IPS-20b (cell line): ENCODE results near the gene OR2T8.

Experiments used
- H3K27ac ChIP-seq: one replicate; pipeline ENCODE4 v1.5.1; 2013; ENCODE audit warnings: low read length
- H3K27me3 ChIP-seq: 2 replicates; pipeline ENCODE4 v1.6.1; 2013; ENCODE audit warnings: mild to moderate bottlenecking, low read length, inconsistent platforms; ENCODE audit not compliant: insufficient read depth
- H3K36me3 ChIP-seq: 2 replicates; pipeline ENCODE4 v1.6.1; 2013; ENCODE audit warnings: low read depth, mild to moderate bottlenecking, inconsistent platforms, low read length, moderate library complexity; ENCODE audit not compliant: insufficient read depth
- H3K4me1 ChIP-seq: 2 replicates; pipeline ENCODE4 v1.6.1; 2013; ENCODE audit warnings: mild to moderate bottlenecking, control low read depth, inconsistent platforms, low read length, moderate library complexity; ENCODE audit not compliant: insufficient read depth
- H3K4me3 ChIP-seq: 2 replicates; pipeline ENCODE4 v1.5.1; 2013; ENCODE audit warnings: mild to moderate bottlenecking, low read length, inconsistent platforms
- H3K9ac ChIP-seq: 2 replicates; pipeline ENCODE4 v1.6.1; 2013; ENCODE audit warnings: low read depth, mild to moderate bottlenecking, inconsistent platforms, low read length, moderate library complexity
- H3K9me3 ChIP-seq: 2 replicates; pipeline ENCODE4 v1.6.1; 2013; ENCODE audit warnings: mild to moderate bottlenecking, low read depth, low read length, inconsistent platforms; ENCODE audit not compliant: insufficient read depth

The OR2T8 gene, protein sequence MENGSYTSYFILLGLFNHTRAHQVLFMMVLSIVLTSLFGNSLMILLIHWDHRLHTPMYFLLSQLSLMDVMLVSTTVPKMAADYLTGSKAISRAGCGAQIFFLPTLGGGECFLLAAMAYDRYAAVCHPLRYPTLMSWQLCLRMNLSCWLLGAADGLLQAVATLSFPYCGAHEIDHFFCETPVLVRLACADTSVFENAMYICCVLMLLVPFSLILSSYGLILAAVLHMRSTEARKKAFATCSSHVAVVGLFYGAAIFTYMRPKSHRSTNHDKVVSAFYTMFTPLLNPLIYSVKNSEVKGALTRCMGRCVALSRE

DNA sequence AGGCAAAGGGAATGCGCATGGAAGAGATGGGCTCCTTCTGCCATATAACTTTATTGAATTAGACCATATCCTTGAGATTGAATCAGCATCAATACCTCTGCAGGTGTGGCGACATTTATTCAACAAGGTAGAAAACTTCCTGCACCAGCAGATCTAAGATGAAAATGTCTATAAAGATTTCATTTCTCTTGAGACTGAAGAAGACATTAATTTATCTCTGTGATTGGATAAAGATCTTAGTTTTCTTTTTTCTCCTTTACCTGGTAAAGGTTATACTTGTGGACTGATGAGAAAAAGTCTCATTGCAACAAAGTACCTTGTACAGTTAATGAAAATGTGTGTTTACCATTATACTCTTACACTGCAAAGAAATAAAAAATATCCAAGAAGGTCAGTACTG is at the start of gene OR2T8:
TSS of gene OR2T8 (plus strand) at position 301 of the 400 bp plus-strand sequence. CDS start 766 bp downstream, outside the sequence.
- Histone ChIP-seq H3K9me3 (peaks cover 82% of the 10 kb centered on the region), H3K4me1 (no peaks in the 10 kb centered on the region), H3K27me3 (no peaks in the 10 kb centered on the region)

DNA sequence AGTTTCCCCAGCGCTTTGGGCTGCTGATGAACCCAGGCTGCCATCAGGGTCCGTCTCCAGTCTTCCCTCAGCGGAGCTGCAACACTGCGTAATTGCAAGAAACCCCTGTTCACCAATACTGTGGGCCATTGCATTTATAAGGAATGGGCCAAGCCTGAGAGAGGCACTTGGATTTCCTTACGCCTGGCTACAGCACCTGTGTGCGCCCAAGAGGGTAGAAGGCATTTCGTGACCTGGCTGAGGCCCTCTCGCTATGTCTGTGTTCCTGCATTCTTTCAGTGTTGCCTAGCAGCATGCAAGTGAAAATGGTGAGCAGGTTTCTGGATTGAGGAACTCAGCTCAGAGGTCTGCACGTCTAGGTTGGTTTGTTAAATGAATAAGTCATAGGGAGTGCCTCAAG is 36.7 kb upstream of the OR2T8 start:
- H3K27ac ChIP-seq: no peak overlapping the region
- H3K9ac ChIP-seq: no peak overlapping the region
- peaks cover 30% of the 10 kb centered on the region for H3K9me3 ChIP-seq

More for the DNA sequence above, at the start of gene OR2T8:
- H3K4me3 ChIP-seq: no peak within 1 kb of the TSS
- no peak within 1 kb of the TSS for H3K9ac ChIP-seq
- no peaks in the 10 kb centered on the region for H3K36me3 ChIP-seq
- no peak within 1 kb of the TSS for H3K27ac ChIP-seq

DNA sequence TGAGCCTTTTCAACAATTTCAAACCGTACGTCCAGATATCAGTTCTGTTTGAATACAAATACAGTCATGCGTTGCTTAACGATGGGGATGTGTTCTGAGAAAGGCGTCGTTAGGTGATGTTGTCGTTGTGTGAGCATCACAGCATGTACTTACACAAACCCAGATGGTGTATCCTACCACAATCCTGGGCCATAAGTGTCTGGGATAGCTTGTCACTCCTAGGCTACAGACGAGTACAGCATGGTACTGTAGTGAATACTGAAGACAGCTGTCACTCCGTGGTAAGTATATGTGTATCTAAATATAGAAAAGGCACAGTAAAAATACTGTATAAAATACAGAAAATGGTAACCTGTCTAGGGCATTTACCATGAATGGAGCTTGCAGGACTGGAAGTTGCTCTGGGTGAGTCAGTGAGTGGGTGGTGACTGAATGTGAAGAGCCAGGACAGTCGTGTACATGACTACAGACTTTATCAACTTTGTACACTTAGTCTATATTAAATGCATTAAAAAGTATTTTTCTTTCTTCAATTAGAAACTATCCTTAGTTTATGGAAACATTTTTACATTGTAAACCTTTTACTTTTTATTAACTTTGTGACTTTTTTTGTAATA is 35.1 kb upstream of the OR2T8 start:
- Histone ChIP-seq H3K9me3 (peaks cover 25% of the 10 kb centered on the region), H3K4me1 (no peaks in the 10 kb centered on the region), H3K9ac (no peak overlapping the region), H3K27ac (no peak overlapping the region), H3K4me3 (no peak overlapping the region), H3K27me3 (no peaks in the 10 kb centered on the region), H3K36me3 (no peaks in the 10 kb centered on the region)

More for the DNA sequence above, 36.7 kb upstream of the OR2T8 start:
- Histone ChIP-seq H3K4me3 (no peak overlapping the region), H3K27me3 (no peaks in the 10 kb centered on the region), H3K4me1 (no peaks in the 10 kb centered on the region), H3K36me3 (no peaks in the 10 kb centered on the region)

DNA sequence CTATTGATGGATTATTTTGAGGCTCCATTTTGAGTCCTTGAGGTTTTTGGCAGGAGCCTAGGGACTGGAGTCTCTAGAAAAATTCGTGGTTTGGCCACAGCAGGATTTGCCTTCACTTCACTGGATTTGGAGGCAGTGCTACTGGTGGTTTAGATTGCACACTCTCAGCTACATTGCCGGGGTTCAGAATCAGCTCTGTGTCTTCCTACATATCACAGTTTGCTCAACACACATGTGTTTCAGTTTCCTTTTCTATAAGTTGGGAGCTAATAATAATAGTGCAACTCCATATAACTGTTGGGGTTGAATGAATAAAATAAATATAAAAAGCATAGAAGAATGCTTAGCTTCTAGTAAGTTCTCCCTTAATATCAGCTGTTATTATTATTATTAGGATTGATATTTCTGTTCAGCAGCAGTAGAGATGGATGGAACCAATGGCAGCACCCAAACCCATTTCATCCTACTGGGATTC is 24.9 kb upstream of the OR2T8 start, which contains the start of gene OR2W3:
TSS of gene OR2W3 (plus strand) at position 425 of the 475 bp plus-strand sequence. CDS start at position 425, 0 bp downstream.
- no peaks in the 10 kb centered on the region for H3K4me1 ChIP-seq
- H3K4me3 ChIP-seq: no peak within 1 kb of the TSS
- H3K27ac ChIP-seq: no peak within 1 kb of the TSS
- H3K27me3 ChIP-seq: no peaks in the 10 kb centered on the region
- H3K9me3 ChIP-seq: peaks cover 36% of the 10 kb centered on the region
- no peaks in the 10 kb centered on the region for H3K36me3 ChIP-seq
- no peak within 1 kb of the TSS for H3K9ac ChIP-seq

DNA sequence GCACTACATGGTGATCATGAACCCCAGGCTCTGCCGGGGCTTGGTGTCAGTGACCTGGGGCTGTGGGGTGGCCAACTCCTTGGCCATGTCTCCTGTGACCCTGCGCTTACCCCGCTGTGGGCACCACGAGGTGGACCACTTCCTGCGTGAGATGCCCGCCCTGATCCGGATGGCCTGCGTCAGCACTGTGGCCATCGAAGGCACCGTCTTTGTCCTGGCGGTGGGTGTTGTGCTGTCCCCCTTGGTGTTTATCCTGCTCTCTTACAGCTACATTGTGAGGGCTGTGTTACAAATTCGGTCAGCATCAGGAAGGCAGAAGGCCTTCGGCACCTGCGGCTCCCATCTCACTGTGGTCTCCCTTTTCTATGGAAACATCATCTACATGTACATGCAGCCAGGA is 24.1 kb upstream of the OR2T8 start:
- Histone ChIP-seq H3K9me3 (peaks cover 38% of the 10 kb centered on the region), H3K9ac (no peak overlapping the region), H3K27ac (no peak overlapping the region), H3K27me3 (no peaks in the 10 kb centered on the region), H3K4me3 (no peak overlapping the region), H3K4me1 (no peaks in the 10 kb centered on the region), H3K36me3 (no peaks in the 10 kb centered on the region)

DNA sequence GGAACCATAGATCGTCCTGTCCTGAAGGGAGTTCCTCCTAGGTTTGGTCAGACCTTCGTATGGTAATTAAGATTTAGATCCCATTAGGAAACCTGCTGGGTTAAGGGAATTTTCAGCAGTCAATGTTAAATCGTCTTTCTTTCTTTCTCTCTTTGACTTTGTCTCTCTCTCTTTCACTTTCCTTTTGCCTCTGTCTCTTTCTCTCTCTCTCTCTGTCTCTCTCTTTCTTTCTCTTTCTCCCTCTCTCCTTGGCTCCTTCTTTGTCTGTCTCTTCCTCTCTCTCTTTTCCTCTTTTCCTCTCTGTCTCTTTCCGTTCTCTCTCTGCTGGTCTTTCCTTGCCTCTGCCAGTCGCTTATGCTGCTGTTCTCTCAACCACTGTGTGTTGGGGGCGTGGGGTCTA is 15.9 kb upstream of the OR2T8 start:
- Histone ChIP-seq H3K4me1 (no peaks in the 10 kb centered on the region), H3K9ac (no peak overlapping the region), H3K27ac (no peak overlapping the region)

DNA sequence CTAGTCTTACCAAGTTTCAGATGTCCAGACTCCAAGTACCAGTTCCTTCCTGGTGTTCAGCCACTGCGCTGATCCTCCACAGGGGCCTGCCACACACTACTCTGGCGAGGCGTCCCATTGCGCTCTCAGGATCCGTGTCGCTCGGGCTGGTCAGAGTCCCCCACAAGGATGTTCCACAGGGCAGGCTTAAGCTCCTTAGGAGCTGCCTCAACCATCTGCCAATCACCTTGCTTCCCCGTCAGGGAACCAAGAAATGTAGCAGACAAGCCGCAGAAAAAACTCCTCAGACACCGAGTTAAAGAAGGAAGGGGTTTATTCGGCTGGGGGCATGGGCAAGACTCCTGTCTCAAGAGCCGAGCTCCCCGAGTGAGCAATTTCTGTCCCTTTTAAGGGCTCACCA is 14.9 kb upstream of the OR2T8 start:
- Histone ChIP-seq H3K9me3 (peaks cover 39% of the 10 kb centered on the region), H3K36me3 (no peaks in the 10 kb centered on the region), H3K27me3 (no peaks in the 10 kb centered on the region), H3K27ac (no peak overlapping the region), H3K4me1 (no peaks in the 10 kb centered on the region), H3K9ac (no peak overlapping the region), H3K4me3 (no peak overlapping the region)

More for the DNA sequence above, 15.9 kb upstream of the OR2T8 start:
- no peaks in the 10 kb centered on the region for H3K36me3 ChIP-seq
- H3K9me3 ChIP-seq: peaks cover 40% of the 10 kb centered on the region
- no peaks in the 10 kb centered on the region for H3K27me3 ChIP-seq
- H3K4me3 ChIP-seq: no peak overlapping the region

DNA sequence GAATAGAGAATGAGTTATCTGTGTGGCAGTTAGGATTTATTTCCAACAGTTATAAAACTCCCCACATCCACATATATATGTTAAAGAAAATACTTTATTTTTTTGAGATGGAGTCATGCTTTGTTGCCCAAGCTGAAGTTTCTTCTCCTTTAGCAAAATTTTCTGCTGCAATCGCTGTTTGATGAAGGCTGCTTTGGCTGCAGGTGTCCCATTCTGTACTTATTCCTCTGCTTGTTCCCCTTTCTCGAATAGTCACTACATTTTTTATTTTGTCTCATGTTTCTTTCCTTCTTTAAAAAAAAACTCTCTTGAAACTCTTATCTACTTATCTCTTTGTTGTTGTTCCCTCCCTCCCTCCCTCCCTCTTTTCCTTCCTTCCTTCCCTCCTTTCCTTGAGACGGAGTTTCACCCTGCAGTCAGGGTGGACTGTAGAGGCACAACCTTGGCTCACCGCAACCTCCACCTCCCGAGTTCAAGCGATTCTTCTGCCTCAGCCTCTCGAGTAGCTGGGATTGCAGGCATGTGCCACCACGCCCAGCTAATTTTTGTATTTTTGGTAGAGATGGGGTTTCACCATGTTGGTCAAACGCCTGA is 14.0 kb upstream of the OR2T8 start:
- no peak overlapping the region for H3K4me3 ChIP-seq
- H3K9me3 ChIP-seq: peaks cover 46% of the 10 kb centered on the region
- no peaks in the 10 kb centered on the region for H3K4me1 ChIP-seq
- H3K9ac ChIP-seq: no peak overlapping the region
- no peaks in the 10 kb centered on the region for H3K27me3 ChIP-seq
- no peak overlapping the region for H3K27ac ChIP-seq
- no peaks in the 10 kb centered on the region for H3K36me3 ChIP-seq

DNA sequence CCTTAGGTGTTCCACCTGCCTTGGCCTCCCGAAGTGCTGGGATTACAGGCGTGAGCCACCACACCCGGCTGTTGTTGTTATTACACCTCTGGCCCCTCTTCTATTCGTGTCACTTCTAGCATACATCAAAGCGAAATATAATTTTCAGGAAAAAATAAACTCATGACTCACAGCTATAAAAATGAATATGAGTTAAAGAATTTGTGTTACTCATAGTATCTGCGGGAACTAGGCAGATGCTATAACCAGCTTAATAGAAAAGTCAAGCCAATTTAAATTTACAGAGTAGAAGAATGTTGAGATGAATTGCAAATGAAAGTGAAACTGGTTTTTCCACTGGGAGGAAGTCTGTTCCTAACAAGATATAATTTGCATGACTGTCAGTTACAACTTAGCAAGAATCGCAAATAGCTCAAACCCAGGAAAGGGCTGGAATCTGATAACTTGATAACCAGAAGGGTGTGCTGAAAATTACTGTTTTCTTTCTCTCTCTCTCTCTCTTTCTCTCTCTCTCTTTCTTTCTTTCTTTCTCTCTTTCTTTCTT is 13.5 kb upstream of the OR2T8 start:
- Histone ChIP-seq H3K4me1 (no peaks in the 10 kb centered on the region), H3K27me3 (no peaks in the 10 kb centered on the region), H3K9ac (no peak overlapping the region), H3K36me3 (no peaks in the 10 kb centered on the region), H3K4me3 (no peak overlapping the region), H3K27ac (no peak overlapping the region), H3K9me3 (peaks cover 48% of the 10 kb centered on the region)

DNA sequence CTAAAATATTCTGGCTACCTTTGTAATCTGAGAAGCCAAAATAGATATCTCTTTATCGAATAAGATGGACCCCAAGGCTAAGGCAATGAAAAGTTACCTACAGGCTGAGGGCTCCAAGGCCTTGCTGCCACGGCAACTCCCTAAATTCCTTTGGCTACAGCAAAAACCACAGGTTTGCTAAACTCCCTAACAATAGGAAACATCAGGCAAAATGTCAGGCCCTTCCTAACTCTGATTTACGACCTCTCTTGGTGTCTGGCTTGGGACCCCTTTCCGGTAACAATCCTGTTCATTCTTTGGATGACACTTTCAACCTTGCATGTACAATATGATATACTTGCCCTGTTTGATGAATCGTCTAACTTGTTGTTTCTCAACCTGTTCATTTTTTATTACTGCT is 11.3 kb upstream of the OR2T8 start:
- H3K4me1 ChIP-seq: no peaks in the 10 kb centered on the region
- H3K9me3 ChIP-seq: peaks cover 65% of the 10 kb centered on the region
- no peak overlapping the region for H3K27ac ChIP-seq

DNA sequence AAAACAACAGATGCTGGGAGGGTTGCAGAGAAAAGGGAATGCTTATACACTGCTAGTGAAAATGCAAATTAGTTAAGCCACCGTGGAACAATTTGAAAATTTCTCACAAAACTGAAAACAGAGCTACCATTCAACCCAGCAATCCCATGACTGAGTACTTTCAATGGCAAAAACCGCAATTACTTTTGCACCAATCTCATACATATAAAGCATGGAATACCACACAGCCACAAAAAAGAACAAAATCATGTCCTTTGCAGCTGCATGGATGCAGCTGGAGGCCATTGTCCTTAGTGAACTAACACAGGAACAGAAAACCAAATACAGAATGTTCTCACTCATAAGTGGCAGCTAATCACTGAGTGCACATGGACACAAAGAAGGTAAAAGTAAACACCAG is 6.3 kb upstream of the OR2T8 start:
- no peak overlapping the region for H3K27ac ChIP-seq
- H3K36me3 ChIP-seq: no peaks in the 10 kb centered on the region
- no peak overlapping the region for H3K4me3 ChIP-seq
- no peaks in the 10 kb centered on the region for H3K27me3 ChIP-seq
- no peak overlapping the region for H3K9ac ChIP-seq
- H3K9me3 ChIP-seq: peaks cover 86% of the 10 kb centered on the region
- H3K4me1 ChIP-seq: no peaks in the 10 kb centered on the region

More for the DNA sequence above, 11.3 kb upstream of the OR2T8 start:
- Histone ChIP-seq H3K36me3 (no peaks in the 10 kb centered on the region), H3K4me3 (no peak overlapping the region), H3K9ac (no peak overlapping the region), H3K27me3 (no peaks in the 10 kb centered on the region)
